HepG2 (cell line): Measurements from ENCODE around the gene NAP1L1. TPM values are rescaled to one million over a fixed set of nuclear protein-coding genes. Genes with fewer than 3 reads are reported as not detected.

ENCODE experiments used
- ATAC-seq: fragments of 200-7000 bp; cut with Tn5 transposase; 3 replicates; pipeline ENCODE4 v1.9.1; 2020; ENCODE audit warnings: mild to moderate bottlenecking, moderate library complexity
- Bru-seq: library from RNA; stranded (reverse); fragments of 400-500 nt; gene quantifications from one replicate; lab custom pipeline; 2021; lab: Mats Ljungman, UMichigan
- BruChase-seq, 2 experiments: library from RNA; stranded (reverse); fragments of 400-500 nt; gene quantifications; one replicate each; lab custom pipeline; 2021; lab: Mats Ljungman, UMichigan
- BruUV-seq: library from RNA; stranded (reverse); fragments of 400-500 nt; replicated peaks from 2 replicates; lab custom pipeline; 2021; lab: Mats Ljungman, UMichigan
- CTCF ChIA-PET: fragments of 300-600 bp; formaldehyde crosslinking; extraction: SDS; loops from one replicate; lab custom pipeline; 2021; ENCODE audit warnings: low total read pairs, inconsistent platforms, low intra/inter-chr PET ratio; lab: Yijun Ruan, JAX
- POLR2A ChIA-PET: fragments of 350-600 bp; sonication (Branson Sonifier 250); formaldehyde crosslinking; loops from one replicate; lab custom pipeline; 2020; ENCODE audit warnings: antibody characterized with exemption, inconsistent platforms; lab: Yijun Ruan, JAX
- DNase-seq: peaks from one replicate; pipeline ENCODE4 v3.0.0-alpha.2; 2015; ENCODE audit warnings: low spot score
- FAIRE-seq: peaks from 3 replicates; lab custom pipeline; 2011; peaks lifted over from hg19 to GRCh38; lab: Jason Lieb, UNC
- H2AFZ ChIP-seq: one replicate; pipeline ENCODE4 v1.6.1; 2011; ENCODE audit warnings: low read length, inconsistent platforms
- H3K27ac ChIP-seq: fragments of 300-600 bp; 3 replicates; pipeline ENCODE4 v1.8.0; 2011; ENCODE audit warnings: mixed run types, mild to moderate bottlenecking, mixed read lengths, low read length, inconsistent platforms; ENCODE audit not compliant: insufficient read depth; ENCODE audit errors: extremely low read length
- H3K27me3 ChIP-seq, 2 experiments: fragments of 200-600 bp in 1 of 2; 2 replicates in 1 of 2; 3 replicates in 1 of 2; pipeline versions ENCODE4 v1.6.0 to v1.8.0; 2011; ENCODE audit warnings: low read length in 2 of 2, mild to moderate bottlenecking in 2 of 2, moderate library complexity in 2 of 2, inconsistent platforms in 1 of 2; ENCODE audit not compliant: insufficient read depth in 2 of 2, control insufficient read depth in 1 of 2
- H3K36me3 ChIP-seq, 2 experiments: fragments of 200-600 bp in 1 of 2; replicated peaks in 1 of 2; 2 replicates in 1 of 2; 3 replicates in 1 of 2; pipeline versions ENCODE4 v1.5.1 to v1.8.0; 2011; ENCODE audit warnings: low read length in 2 of 2, inconsistent platforms in 1 of 2; ENCODE audit not compliant: insufficient read depth in 2 of 2, control insufficient read depth in 1 of 2
- H3K4me1 ChIP-seq: 2 replicates; pipeline ENCODE4 v1.5.1; 2012; ENCODE audit warnings: low read length, inconsistent platforms; ENCODE audit not compliant: insufficient read depth
- H3K4me2 ChIP-seq: 2 replicates; pipeline ENCODE4 v1.6.0; 2011; ENCODE audit warnings: low read depth, low read length, inconsistent platforms
- H3K4me3 ChIP-seq, 3 experiments: fragments of 200-600 bp in 1 of 3; sonication (generic), shearing (Covaris generic) in 1 of 3; replicated peaks in 1 of 3; 2 replicates each; pipeline ENCODE4 v1.5.1; 2011 to 2016; ENCODE audit warnings: low read length in 3 of 3, inconsistent platforms in 2 of 3, low read depth in 2 of 3, mild to moderate bottlenecking in 2 of 3, control low read depth in 1 of 3, mixed read lengths in 1 of 3; ENCODE audit not compliant: insufficient read depth in 1 of 3
- H3K79me2 ChIP-seq: one replicate; pipeline ENCODE4 v1.6.1; 2011; ENCODE audit warnings: low read length, inconsistent platforms; ENCODE audit not compliant: insufficient read depth
- H3K9ac ChIP-seq: 2 replicates; pipeline ENCODE4 v1.6.0; 2011; ENCODE audit warnings: mild to moderate bottlenecking, low read depth, low read length, inconsistent platforms; ENCODE audit not compliant: insufficient read depth
- H3K9me3 ChIP-seq: 2 replicates; pipeline ENCODE4 v1.5.1; 2012; ENCODE audit warnings: mild to moderate bottlenecking, low read length
- H4K20me1 ChIP-seq: 2 replicates; pipeline ENCODE4 v1.6.0; 2011; ENCODE audit warnings: inconsistent platforms, mild to moderate bottlenecking, low read length, moderate library complexity; ENCODE audit not compliant: insufficient read depth
- IKZF5 ChIP-seq: IDR thresholded peaks from 2 replicates; pipeline ENCODE4 v1.6.1; 2018; ENCODE audit warnings: missing genetic modification reagents, mild to moderate bottlenecking, missing compliant biosample characterization
- IRF9 ChIP-seq: sonication (generic); formaldehyde crosslinking; IDR thresholded peaks from 2 replicates; pipeline ENCODE4 v1.8.0; 2022; ENCODE audit warnings: missing genetic modification reagents, mild to moderate bottlenecking, borderline replicate concordance
- KDM4B ChIP-seq: sonication (generic); formaldehyde crosslinking; IDR thresholded peaks from 2 replicates; pipeline ENCODE4 v1.4.0; 2020; ENCODE audit warnings: missing genetic modification reagents
- MEIS1 ChIP-seq: sonication (generic); formaldehyde crosslinking; IDR thresholded peaks from 2 replicates; pipeline ENCODE4 v1.9.0; 2021; ENCODE audit warnings: mild to moderate bottlenecking, missing genetic modification reagents, moderate library complexity, borderline replicate concordance
- MYNN ChIP-seq: sonication (generic); formaldehyde crosslinking; IDR thresholded peaks from 2 replicates; pipeline ENCODE4 v1.4.0; 2020; ENCODE audit warnings: mild to moderate bottlenecking, low read depth, missing genetic modification reagents
- THAP11 ChIP-seq: IDR thresholded peaks from 2 replicates; pipeline ENCODE4 v1.6.1; 2016; ENCODE audit warnings: missing biosample characterization, missing genetic modification reagents
- TIGD3 ChIP-seq: sonication (generic); formaldehyde crosslinking; IDR thresholded peaks from 2 replicates; pipeline ENCODE4 v1.5.1; 2020; ENCODE audit warnings: mild to moderate bottlenecking, missing genetic modification reagents, borderline replicate concordance
- ZBTB43 ChIP-seq: sonication (generic); formaldehyde crosslinking; conservative IDR thresholded peaks from 2 replicates; pipeline ENCODE4 v1.4.0; 2020; ENCODE audit warnings: missing genetic modification reagents
- ZNF12 ChIP-seq: sonication (generic); formaldehyde crosslinking; IDR thresholded peaks from 2 replicates; pipeline ENCODE4 v1.5.0; 2020; ENCODE audit warnings: missing genetic modification reagents
- ZNF777 ChIP-seq: sonication (generic); formaldehyde crosslinking; IDR thresholded peaks from 2 replicates; pipeline ENCODE4 v1.4.0; 2020; ENCODE audit warnings: missing genetic modification reagents
- ZNF816 ChIP-seq: sonication (generic); formaldehyde crosslinking; IDR thresholded peaks from 2 replicates; pipeline ENCODE4 v1.8.0; 2022; ENCODE audit warnings: missing genetic modification reagents, mild to moderate bottlenecking, borderline replicate concordance
- WGBS: methylation state at CpG from one replicate; pipeline ENCODE4 v1.1.6; 2017; ENCODE audit warnings: low lambda C conversion rate; 5-methylcytosine and 5-hydroxymethylcytosine counted together
- in situ Hi-C: cut with HindIII; loops from 2 replicates; pipeline ENCODE4 v1.10.0; 2017; ENCODE audit warnings: low pct_unique_long_range_greater_than_20kb; ENCODE audit not compliant: extremely low pct_ligation_motif_present
- intact Hi-C: fragments of 100-400 bp; cut with micrococcal nuclease; formaldehyde crosslinking; loops from one replicate; pipeline ENCODE4 v1.10.0; 2022; ENCODE audit not compliant: unreplicated experiment
- long read RNA-seq, 2 experiments: library from RNA in 1 of 2; library from polyadenylated mRNA in 1 of 2; stranded (forward) in 1 of 2; unstranded in 1 of 2; transcript quantifications; one replicate each; pipeline ENCODE4 v2.0.0, GENCODE V29; 2019 to 2022
- polyA minus RNA-seq, 3 experiments: library from RNA; depleted of rRNA, polyadenylated mRNA; stranded (reverse); fragments of >200 nt; gene quantifications; 2 replicates each; pipeline ENCODE4 v1.2.3, GENCODE V29; 2011; ENCODE audit warnings: low replicate concordance in 1 of 3
- polyA plus RNA-seq, 8 experiments: library from polyadenylated mRNA; depleted of rRNA in 3 of 8; stranded (reverse) in 7 of 8; unstranded in 1 of 8; fragments of >200 nt; fragmentation: Illumina TruSeq in 4 of 8; extraction: Trizol in 4 of 8; gene quantifications; 2 replicates each; pipeline versions ENCODE4 v1.2.1 to v1.2.3, GENCODE V29; 2011 to 2016; ENCODE audit warnings: low read depth in 4 of 8, missing spikeins in 1 of 8, mixed read lengths in 1 of 8; ENCODE audit not compliant: insufficient read depth in 1 of 8
- total RNA-seq, 5 experiments: library from RNA; depleted of rRNA; stranded (reverse); fragments of >200 nt; fragmentation: Illumina TruSeq; extraction: Trizol; gene quantifications; 2 replicates each; pipeline ENCODE4 v1.2.3, GENCODE V29; 2016; ENCODE audit warnings: low read depth in 1 of 5

Gene NAP1L1
- total RNA-seq (2016; rRNA removed; fragmentation: Illumina TruSeq; extraction: Trizol), result 309 and 454 TPM in 2 replicates
- 121 and 153 TPM in 2 replicates for total RNA-seq (2016; cell fraction: cytosol; rRNA removed; fragmentation: Illumina TruSeq; extraction: Trizol; ENCODE audit: low read depth)
- total RNA-seq (2016; cell fraction: insoluble cytoplasmic fraction; rRNA removed; fragmentation: Illumina TruSeq; extraction: Trizol), result 331 and 431 TPM in 2 replicates
- total RNA-seq (2016; cell fraction: membrane; rRNA removed; fragmentation: Illumina TruSeq; extraction: Trizol), result 376 and 465 TPM in 2 replicates
- total RNA-seq (2016; cell fraction: nucleus; rRNA removed; fragmentation: Illumina TruSeq; extraction: Trizol), result 177 and 205 TPM in 2 replicates
- polyA plus RNA-seq (2011; rRNA removed), result 154 and 207 TPM in 2 replicates
- polyA plus RNA-seq (2011; cell fraction: cytosol; rRNA removed), result 106 and 129 TPM in 2 replicates
- 58.1 and 82.0 TPM in 2 replicates for polyA plus RNA-seq (2011; cell fraction: nucleus; rRNA removed)
- polyA plus RNA-seq (2012), result 483 and 505 TPM in 2 replicates
- 301 and 332 TPM in 2 replicates for polyA plus RNA-seq (2016; cell fraction: cytosol; fragmentation: Illumina TruSeq; extraction: Trizol; ENCODE audit: low read depth)
- polyA plus RNA-seq (2016; cell fraction: insoluble cytoplasmic fraction; fragmentation: Illumina TruSeq; extraction: Trizol; ENCODE audit: low read depth), result 675 and 683 TPM in 2 replicates
- 622 and 757 TPM in 2 replicates for polyA plus RNA-seq (2016; cell fraction: membrane; fragmentation: Illumina TruSeq; extraction: Trizol; ENCODE audit: low read depth)
- 341 and 359 TPM in 2 replicates for polyA plus RNA-seq (2016; cell fraction: nucleus; fragmentation: Illumina TruSeq; extraction: Trizol; ENCODE audit: insufficient read depth, low read depth)
- 35.4 and 66.0 TPM in 2 replicates for polyA minus RNA-seq (2011; rRNA and poly(A)+ RNA removed; ENCODE audit: low replicate concordance)
- polyA minus RNA-seq (2011; cell fraction: cytosol; rRNA and poly(A)+ RNA removed), result 145 and 146 TPM in 2 replicates
- 185 and 189 TPM in 2 replicates for polyA minus RNA-seq (2011; cell fraction: nucleus; rRNA and poly(A)+ RNA removed)
- Bru-seq, nascent RNA, result percentile 97 among the genes with signal in this experiment
- BruChase-seq, experiment 1, labeled RNA remaining after a 6-hour chase, result percentile 95 among the genes with signal in this experiment
- BruChase-seq, experiment 2, labeled RNA remaining after a 2-hour chase, result percentile 97 among the genes with signal in this experiment
- long read RNA-seq, experiment 1, full-length matches to known transcripts, result 53 of 150 reads
- long read RNA-seq, experiment 1, partial matches to known transcripts, result 65 of 150 reads
- long read RNA-seq, experiment 1, other reads (novel, unspliced or antisense), result 32 of 150 reads
- long read RNA-seq, experiment 2, full-length matches to known transcripts, result 191 of 827 reads
- long read RNA-seq, experiment 2, partial matches to known transcripts, result 256 of 827 reads
- long read RNA-seq, experiment 2, other reads (novel, unspliced or antisense), result 380 of 827 reads

- no peaks in the 10 kb centered on the region for H3K9me3 ChIP-seq
- no peak for FAIRE-seq
- H3K36me3 ChIP-seq, result no peaks in the 10 kb centered on the region
- H3K9ac ChIP-seq, result peak within 1 kb of the TSS; percentile 94
- H3K4me2 ChIP-seq, result peak within 1 kb of the TSS; percentile 87
- POLR2A ChIA-PET, result interaction anchor here (1.0 to 1.4 kb wide), 3 partner anchors 51 to 106 kb away, joined by 3 to 7 read pairs (median 3); partner anchors contain the start of gene PHLDA1
- in situ Hi-C loops, result no loop called here
- ATAC-seq, result peak; percentile 89
- 0% methylated on average over 5 of the region's 100 CpGs for WGBS
- intact Hi-C loops, result loop anchor here (2.0 to 10.0 kb wide), 3 partner anchors 73 to 381 kb away; partner anchors contain the start of gene BBS10
- H2AFZ ChIP-seq, result peak within 1 kb of the TSS; percentile 67
- BruUV-seq, result TSS peak; percentile 70
- CTCF ChIA-PET, result no interaction called here
- peak within 1 kb of the TSS; percentile 95 for H3K27ac ChIP-seq
- H3K27me3 ChIP-seq, result no peaks in the 10 kb centered on the region
- H4K20me1 ChIP-seq, result peaks cover 36% of the 10 kb centered on the region
- H3K4me3 ChIP-seq, result peak within 1 kb of the TSS; percentile 73 to 88 (median 74)
- peak; percentile 94 for DNase-seq
- peaks cover 56% of the 10 kb centered on the region for H3K4me1 ChIP-seq
- peaks cover 46% of the 10 kb centered on the region for H3K79me2 ChIP-seq
- TF ChIP-seq IKZF5 (CRISPR knock-in tag) (peak; percentile 80), ZNF777 (CRISPR knock-in tag) (no peak), ZNF816 (CRISPR knock-in tag) (0 out of 2 replicates have a peak, but pooled peaks have one; percentile 63), MYNN (no peak), KDM4B (CRISPR knock-in tag) (peak; percentile 31; the same call in 1 of the 2 replicates), ZNF12 (no peak), TIGD3 (CRISPR knock-in tag) (no peak), IRF9 (CRISPR knock-in tag) (peak; percentile 17; the same call in 1 of the 2 replicates), MEIS1 (CRISPR knock-in tag) (no peak), THAP11 (CRISPR knock-in tag) (peak; percentile 40), ZBTB43 (CRISPR knock-in tag) (no peak)
Measured at GRCh38 chr12:76083904-76084862, at the start of gene NAP1L1. Gene NAP1L1, minus strand, starts transcription at chr12:76084685. Its CDS starts 10,466 bp downstream, at chr12:76074219.
